Dermis blood vessel endothelial cell (primary cell): ENCODE measurements around the gene SNRPF. TPM values are rescaled to one million over a fixed set of nuclear protein-coding genes. Genes with fewer than 3 reads are reported as not detected.

Source experiments
- DNase-seq: peaks from one replicate; pipeline ENCODE4 v3.0.0; 2010
- total RNA-seq: library from RNA; depleted of rRNA; stranded (reverse); fragments of >200 nt; gene quantifications from 2 replicates; pipeline ENCODE4 v1.2.3, GENCODE V29; 2014

The SNRPF gene
- total RNA-seq, 1 donor from 2014 or later = 14.5 TPM

DNA sequence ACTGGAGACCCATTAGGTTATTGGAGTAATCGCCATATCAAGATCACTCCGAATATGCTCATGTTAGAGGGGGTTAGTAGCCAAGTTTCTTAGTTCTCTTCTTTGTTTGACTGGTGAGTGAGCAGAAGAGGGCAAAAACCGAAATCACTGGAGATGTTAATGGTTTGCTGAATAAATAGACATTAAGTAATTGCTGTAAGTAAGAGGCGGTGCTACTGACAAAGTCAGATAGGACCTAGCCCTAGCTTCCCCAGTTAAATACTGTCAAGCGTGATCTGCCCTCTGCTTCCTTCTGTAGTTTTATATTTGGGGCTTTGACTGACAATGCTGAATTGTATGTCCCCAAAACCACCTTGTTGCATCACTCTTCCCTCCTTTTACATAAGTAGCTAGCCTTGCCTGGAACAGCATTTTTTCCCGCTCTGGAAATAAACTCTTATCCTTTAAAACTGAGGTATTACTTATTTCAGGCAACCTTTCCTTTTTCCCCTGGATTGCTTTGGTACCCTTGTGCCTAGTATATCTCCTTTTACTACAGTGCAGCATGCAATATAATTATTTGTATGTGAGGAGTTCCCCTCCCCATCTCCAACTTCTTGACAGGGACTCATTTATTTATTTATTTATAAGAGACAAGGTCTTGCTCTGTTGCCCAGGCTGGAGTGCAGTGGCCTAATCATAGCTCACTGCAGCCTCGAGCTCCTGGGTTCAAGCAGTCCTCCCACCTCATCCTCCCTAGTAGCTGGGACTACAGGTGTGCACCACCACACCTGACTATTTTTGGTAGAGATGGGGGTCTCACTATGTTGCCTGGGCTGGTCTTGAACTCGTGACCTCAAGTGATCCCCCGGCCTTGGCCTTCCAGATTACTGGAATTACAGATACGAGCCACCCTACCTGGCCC, 1.4 kb downstream of the SNRPF start:
- no peak for DNase-seq

DNA sequence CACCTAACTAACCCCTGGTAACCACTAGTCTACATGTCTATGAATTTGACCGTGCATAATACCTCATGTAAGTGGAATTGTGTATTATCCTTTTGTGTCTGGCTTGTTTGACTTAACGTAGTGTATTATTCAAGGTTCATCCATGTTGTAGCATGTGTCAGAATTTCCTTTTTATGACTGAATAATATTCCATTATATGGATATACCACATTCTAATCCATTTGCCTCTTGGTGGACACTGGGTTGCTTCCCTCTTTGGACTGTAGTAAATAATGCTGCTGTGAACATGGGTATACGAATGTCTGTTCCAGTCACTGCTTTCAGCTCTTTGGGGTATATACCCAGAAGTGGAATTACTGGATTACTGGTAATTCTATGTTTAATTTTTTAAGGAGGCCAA, 3.3 kb downstream of the SNRPF start:
- DNase-seq = no peak

DNA sequence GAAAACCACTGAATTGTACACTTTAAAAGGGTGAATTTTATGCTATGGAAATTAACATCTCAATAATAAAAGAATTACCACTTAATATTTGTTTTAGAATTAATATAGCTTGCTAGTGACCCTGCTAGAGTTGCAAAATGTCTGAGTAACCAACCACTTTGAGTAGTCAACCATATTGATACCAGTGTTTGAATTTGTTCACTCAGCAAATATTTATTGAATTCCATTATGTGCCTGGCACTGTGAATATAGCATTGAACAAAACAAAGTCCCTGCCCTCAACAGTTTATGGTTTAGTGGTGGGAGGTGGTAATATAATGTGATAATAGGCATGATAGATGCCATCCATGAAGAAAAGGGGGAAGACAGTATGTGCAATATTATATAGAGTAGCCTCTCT, 4.6 kb downstream of the SNRPF start:
- no peak for DNase-seq

DNA sequence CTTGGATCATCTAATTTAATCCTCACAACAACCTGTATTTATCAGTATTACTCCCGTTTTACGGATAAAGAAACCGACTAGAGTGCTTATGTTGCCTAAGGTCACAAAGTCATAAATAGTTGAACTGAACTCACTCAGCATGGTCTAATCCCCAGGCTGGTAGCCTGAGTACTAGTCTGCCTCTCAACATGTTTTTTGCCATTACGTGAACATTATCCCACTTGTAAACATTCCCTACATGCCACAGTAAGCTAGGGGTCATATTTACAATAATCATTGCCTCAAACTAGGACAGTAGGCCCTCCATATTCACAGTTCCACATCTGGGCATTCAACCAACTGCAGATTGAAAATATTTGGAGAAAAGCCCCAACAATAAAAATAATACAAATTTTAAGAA, 12.1 kb downstream of the SNRPF start:
- DNase-seq = no peak

DNA sequence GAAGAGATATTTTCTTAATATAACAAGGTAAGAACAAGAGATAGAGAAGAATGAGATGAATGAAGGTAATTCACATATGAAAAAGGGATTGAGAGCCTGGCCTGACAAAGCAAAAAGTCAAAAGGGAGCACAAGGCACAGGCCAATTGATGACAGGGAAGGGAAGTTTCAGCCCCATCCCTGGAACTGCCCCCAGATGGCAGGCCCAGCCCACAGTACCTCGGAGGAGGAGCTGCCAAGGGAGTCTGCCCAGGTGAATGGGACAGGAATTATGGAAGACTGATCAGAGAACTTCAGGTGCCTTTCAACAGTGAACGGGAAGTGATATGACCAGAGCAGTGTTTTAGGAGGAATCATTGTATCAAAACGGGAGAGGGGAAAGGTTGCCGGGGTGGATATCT, 15.7 kb downstream of the SNRPF start:
- no peak for DNase-seq

DNA sequence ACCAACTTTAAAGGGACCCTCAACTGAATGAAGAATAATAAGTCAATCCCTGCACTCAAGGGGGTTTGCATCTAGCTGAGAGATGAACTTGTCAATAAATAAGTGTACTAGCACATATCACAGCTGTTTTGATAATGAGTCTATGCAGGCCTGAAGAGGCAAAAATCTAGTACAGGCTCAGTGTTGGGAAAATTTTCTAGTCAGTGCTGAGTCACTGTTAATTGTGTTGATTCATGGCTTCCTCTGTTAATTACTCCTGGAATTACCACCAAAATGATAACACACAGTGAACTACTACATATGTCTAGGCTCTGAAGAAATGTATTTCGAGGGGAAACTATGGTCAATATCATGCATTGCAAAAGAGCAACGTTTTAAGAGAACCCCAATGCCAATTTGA, 18.9 kb downstream of the SNRPF start:
- DNase-seq = peak; percentile 9

DNA sequence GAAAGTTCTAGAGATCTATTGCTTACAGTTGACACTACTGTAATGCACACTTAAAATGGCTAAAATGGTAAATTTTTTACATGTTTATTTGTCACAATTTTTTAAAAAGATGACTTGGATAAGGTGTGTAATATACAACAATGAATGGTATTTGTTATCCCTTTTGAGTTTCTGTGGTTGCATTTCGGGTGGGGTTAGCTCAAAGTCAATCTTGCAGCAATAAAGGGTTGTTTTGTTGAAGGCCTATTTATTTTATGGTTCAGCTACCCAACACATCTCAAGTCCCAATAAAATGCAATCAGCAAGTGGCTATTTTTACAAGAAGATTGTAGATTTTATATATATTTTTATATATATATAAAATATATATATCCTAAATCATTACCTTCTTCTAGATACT, 22.1 kb downstream of the SNRPF start:
- no peak for DNase-seq

DNA sequence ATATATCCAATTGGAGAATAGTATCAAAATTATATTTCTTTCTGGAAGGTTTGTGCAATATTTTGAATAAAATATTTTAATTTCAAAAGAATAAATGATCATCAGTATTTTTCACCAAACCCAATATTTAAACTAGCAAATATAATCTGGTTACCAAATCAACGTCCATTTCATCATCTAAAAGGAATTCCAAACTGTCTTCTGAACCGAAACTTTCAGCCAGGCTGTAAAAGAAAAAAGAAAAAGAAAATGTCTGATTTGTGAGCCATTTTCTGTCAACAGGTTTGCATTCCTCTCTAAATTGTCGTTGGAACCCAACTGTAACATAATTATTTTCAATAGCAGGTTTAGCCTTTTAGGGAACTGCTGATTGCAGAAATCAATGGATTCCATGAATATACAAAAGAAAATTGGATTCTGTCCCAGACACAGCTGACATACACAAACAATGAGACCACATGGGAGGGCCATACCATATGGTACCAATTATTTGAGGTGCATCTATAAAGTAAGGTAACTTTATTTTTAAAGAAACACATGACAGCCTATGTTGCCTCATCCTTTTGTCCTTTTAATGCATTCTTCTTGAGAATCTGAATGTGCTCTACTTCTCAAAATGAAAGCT, 22.7 kb downstream of the SNRPF start:
- no peak for DNase-seq

DNA sequence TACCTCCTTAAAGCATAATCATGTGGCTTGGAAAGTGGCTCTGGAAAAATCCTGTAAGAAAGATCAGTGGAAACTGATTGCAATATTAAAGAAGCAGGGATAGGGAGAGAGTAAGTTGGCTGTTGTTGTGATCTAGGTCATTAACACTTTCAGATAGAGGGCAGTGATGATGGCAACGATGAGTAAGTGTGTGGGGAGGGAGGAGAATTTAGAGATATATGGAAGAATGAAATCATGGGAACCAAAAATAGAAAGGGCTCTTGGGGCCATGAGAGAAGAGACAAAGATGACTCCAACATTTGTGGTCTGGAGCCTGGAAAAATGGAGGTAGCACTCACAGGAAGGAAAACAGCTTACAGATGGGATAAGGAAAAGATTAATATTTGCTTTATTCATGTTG, 23.3 kb downstream of the SNRPF start:
- no peak for DNase-seq

DNA sequence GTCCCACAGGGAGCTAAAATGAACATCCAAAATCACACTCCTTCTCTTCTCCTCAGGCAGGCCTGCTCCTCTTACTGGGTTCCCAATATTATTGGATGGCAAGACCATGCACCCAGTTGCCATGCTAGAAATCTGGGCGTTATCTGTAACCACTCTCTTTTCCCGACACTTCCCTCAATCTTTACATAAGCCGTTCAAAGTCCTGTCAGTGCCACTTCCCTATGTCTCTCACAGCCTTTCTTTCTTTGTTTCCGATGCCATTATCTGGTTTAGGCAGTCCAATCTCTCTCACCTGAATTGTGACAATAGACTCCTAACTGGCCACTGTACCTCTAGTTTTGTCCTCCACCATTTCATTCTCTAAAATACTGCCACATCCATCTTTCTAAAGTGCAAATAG, 24.1 kb downstream of the SNRPF start:
- no peak for DNase-seq

DNA sequence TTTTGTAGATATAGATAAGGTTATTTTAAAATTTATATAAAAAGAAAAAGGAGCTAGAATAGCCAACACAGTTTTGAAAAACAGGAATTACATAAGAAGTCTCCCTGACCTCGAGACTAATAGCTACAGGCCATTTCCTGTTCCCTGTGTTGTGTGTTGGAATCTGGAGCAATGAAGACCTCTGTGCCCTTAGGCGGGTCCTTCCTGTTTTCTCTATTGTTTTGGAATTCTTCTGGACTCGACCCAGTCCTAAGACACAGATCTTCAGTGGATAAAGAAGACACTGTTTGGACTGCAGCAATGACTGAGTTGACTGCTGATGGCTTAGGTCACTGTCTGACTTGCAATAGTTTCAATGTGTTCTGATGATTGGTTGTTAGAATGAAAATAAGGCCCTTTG, 26.2 kb downstream of the SNRPF start:
- DNase-seq = peak; percentile 55

DNA sequence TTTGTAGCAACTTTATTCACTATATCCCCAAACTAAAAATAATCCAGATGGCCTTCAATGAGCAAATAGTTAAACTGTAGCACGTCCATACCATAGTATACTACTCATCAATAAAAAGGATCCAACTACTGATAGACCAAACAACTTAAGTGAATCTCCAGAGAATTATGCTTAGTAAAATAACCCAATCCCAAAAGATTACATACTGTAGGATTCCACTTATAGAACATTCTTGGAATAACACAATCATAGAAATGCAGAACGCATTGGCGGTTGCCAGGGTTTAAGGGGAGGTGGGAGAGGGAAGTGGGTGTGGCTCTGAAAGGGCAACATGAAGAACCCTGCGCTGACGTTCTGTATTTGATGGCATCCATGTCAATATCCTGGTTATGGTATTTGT, 28.6 kb downstream of the SNRPF start:
- DNase-seq = no peak

DNA sequence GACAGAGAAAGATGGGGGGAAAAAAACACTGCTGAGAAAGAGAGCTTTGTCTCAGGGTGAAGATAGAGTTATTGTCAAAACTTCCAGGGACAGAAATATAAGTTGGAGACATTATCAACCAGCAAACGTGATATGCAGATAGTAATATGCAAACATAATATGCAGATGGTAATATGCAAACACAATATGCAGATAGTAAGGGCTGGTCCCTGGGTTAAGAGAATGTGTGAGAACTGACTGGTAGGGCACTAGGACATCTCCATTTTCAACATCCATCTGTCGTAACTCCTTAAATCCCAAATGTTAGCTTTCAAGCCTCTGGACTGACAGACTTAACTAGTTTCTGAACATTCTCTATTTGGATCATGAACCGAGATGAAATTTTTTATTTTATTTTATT, 32.2 kb downstream of the SNRPF start:
- DNase-seq = no peak

DNA sequence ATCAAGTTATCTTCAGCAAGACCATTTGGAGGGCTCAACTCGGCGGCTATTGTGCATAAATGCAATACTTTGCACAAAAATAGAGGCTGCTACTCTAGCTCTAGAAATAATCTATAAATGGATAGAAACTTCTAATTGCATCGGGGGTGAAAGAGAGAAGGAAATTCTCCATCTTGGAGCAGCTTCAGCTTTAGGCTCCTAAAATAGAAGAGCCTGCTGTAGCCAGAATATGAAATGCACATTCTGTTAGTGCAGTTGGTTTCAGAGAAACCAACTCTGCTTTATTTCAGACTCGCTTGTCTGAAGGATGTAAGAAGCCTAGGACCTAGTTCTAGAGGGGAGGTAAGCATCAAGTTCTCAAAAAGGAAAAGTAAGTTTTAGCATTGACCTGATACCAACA, 38.1 kb downstream of the SNRPF start:
- no peak for DNase-seq

DNA sequence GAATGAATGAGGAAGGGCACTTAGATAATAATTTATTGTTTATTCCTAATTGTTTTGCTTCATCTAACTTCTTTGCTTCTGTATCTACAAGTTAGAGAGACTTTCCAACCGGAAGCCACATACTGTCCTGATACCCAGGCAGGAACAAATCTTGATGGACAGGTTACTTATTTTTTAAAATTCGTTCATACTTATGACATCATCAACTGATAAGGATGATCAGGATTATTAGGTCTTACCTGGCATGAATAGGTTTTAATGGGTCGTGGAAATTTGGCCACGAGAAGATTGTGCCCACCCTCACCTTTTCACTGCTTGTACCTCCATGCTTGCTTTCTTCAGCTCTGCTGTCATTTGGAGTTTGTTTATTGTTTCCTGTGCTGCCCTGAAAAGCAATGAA, 39.3 kb downstream of the SNRPF start:
- DNase-seq = no peak

DNA sequence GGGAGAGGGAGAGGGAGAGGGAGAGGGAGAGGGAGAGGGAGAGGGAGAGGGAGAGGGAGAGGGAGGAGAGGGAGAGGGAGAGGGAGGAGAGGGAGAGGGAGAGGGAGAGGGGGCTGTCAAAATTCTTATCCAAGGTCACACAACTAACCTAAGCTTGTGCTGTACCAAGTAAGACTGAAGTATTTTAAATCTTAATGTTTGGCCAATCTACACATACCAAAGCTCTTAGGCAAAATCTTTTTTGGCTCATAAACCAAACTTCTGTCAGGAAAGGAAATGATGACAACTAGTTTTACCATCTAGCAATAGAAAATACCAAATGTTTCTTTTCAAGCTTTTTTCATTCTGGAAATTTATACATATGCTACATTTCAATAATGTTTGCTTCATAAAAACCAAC, 49.8 kb downstream of the SNRPF start:
- peak; percentile 61 for DNase-seq

DNA sequence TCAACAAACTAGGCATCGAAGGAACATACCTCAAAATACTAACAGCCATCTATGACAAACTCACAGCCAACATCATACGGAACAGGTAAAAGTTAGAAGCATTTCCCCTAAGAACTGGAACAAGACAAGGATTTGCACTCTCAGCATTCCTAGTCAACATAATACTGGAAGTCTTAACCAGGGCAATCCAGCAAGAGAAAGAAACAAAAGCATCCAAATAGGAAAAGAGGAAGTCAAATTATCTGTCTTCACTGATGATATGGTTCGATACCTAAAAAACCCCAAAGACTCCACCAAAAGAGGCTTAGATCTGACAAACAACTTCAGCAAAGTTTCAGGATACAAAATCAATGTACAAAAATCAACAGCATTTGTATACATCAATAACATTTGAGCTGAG, 51.1 kb downstream of the SNRPF start:
- no peak for DNase-seq

Other genes with a start within 250 kb of the SNRPF start
- 469 and 711 TPM in 2 replicates for gene NTN4, start 68.2 kb upstream of the SNRPF start, total RNA-seq
- not detected in 2 replicates for gene CCDC38, start 83.7 kb downstream of the SNRPF start, total RNA-seq
- 0.28 TPM in 1 of 2 replicates, not detected in the other for gene AMDHD1, start 84.4 kb downstream of the SNRPF start, total RNA-seq
- 0.14 and 0.17 TPM in 2 replicates for gene HAL, start 137.4 kb downstream of the SNRPF start, total RNA-seq
- 111 and 137 TPM in 2 replicates for gene LTA4H, start 176.6 kb downstream of the SNRPF start, total RNA-seq